HuH-7.5 (cell line): ENCODE measurements around the gene PTGFR.

Experiments
- DNase-seq: peaks from one replicate; pipeline ENCODE4 v3.0.0; 2011; ENCODE audit warnings: low spot score

Gene PTGFR

GRCh38 chr1:78520216-78520615 lies 29.4 kb downstream of the PTGFR start:
- no peak for DNase-seq

GRCh38 chr1:78520843-78521242 lies 30.1 kb downstream of the PTGFR start:
- no peak for DNase-seq

- no peak for DNase-seq
These were observed 31.4 kb downstream of the PTGFR start for GRCh38 chr1:78522136-78522535.

GRCh38 chr1:78526496-78526895 lies 35.7 kb downstream of the PTGFR start:
- no peak for DNase-seq

GRCh38 chr1:78527706-78528105 lies 36.9 kb downstream of the PTGFR start:
- DNase-seq: no peak

GRCh38 chr1:78533527-78533926 lies 42.8 kb downstream of the PTGFR start:
- no peak for DNase-seq

- DNase-seq: no peak
These were observed 44.5 kb downstream of the PTGFR start for GRCh38 chr1:78535286-78535685.

GRCh38 chr1:78536427-78536826 lies 45.7 kb downstream of the PTGFR start:
- no peak for DNase-seq

- DNase-seq: no peak
These were observed 49.3 kb downstream of the PTGFR start for GRCh38 chr1:78540048-78540447.

GRCh38 chr1:78541479-78541878 lies 50.7 kb downstream of the PTGFR start:
- no peak for DNase-seq

GRCh38 chr1:78543941-78544643 lies 53.3 kb downstream of the PTGFR start:
- no peak for DNase-seq

GRCh38 chr1:78547081-78547480 lies 56.3 kb downstream of the PTGFR start:
- no peak for DNase-seq

- no peak for DNase-seq
These were observed 58.6 kb downstream of the PTGFR start for GRCh38 chr1:78549331-78549730.

GRCh38 chr1:78549891-78550290 lies 59.1 kb downstream of the PTGFR start:
- no peak for DNase-seq

- DNase-seq: no peak
These were observed 63.1 kb downstream of the PTGFR start for GRCh38 chr1:78553859-78554258.

GRCh38 chr1:78554840-78555239 lies 64.1 kb downstream of the PTGFR start:
- no peak for DNase-seq

GRCh38 chr1:78559680-78560079 lies 68.9 kb downstream of the PTGFR start:
- DNase-seq: no peak

- DNase-seq: no peak
These were observed 70.0 kb downstream of the PTGFR start for GRCh38 chr1:78560811-78561210.

GRCh38 chr1:78561856-78562255 lies 71.1 kb downstream of the PTGFR start:
- no peak for DNase-seq

GRCh38 chr1:78565393-78565792 lies 74.6 kb downstream of the PTGFR start:
- no peak for DNase-seq

- no peak for DNase-seq
These were observed 79.8 kb downstream of the PTGFR start for GRCh38 chr1:78570539-78570938.

- DNase-seq: no peak
These were observed 86.7 kb downstream of the PTGFR start for GRCh38 chr1:78577257-78578100.

GRCh38 chr1:78586572-78586971 lies 95.8 kb downstream of the PTGFR start:
- DNase-seq: no peak

- no peak for DNase-seq
These were observed 96.4 kb downstream of the PTGFR start for GRCh38 chr1:78587211-78587610.
